ENCODE data around the gene SYNJ1. TPM values are rescaled to one million over a fixed set of nuclear protein-coding genes. Genes with fewer than 3 reads are reported as not detected.
A peak's percentile ranks its signal among the peaks of the same experiment; 100 is the strongest.

The SYNJ1 gene
- total RNA-seq, 1 donor from 2014 or later: 22.1 TPM

GRCh38 chr21:32658524-32658923, 69.3 kb downstream of the SYNJ1 start:
- no peak for TF ChIP-seq CTCF (IDR thresholded peaks at IDR 0.05)

DNA sequence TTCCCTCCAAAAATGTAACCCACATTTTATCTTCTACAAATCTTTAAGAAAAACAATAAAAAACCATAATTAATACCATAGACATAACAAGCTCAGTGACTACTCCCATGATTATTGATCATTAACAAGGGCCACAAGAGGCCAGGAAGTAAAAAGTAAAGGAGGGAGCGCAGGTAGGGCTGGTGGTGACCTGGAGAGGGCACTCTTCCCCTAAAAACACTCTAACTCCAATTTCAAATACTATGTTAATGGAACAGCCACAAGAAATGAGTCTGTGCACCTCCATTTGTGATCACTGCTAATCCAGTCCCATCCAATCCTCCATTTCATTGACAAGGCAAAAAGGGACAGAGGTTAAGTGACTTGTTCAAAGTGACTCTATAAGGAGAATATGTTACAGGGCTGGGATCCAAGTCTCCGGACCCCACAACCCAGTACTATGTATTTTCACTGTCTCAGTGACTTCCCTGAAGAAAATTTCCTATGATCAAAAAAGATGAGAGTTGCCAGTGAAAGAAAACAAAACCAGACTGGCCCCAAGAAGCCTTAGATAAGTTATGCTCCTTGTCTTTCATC, 74.4 kb downstream of the SYNJ1 start:
- DNase-seq (no peak), ATAC-seq (peak; percentile 81)
- peak; percentile 61 for TF ChIP-seq CTCF (IDR thresholded peaks at IDR 0.05)
- peaks cover 39% of the 10 kb centered on the region for H3K36me3 ChIP-seq
- intact Hi-C loops (cut with DNase I): no loop called here
- no peak overlapping the region for H3K4me3 ChIP-seq
- no peaks in the 10 kb centered on the region for H3K4me1 ChIP-seq
- no peak overlapping the region for H3K27ac ChIP-seq
- no peaks in the 10 kb centered on the region for H3K27me3 ChIP-seq
- H3K9me3 ChIP-seq: no peaks in the 10 kb centered on the region

More at GRCh38 chr21:32658524-32658923, 69.3 kb downstream of the SYNJ1 start:
- DNase-seq (no peak), ATAC-seq (peak; percentile 12)
- Histone ChIP-seq H3K4me3 (no peak overlapping the region), H3K27ac (no peak overlapping the region), H3K36me3 (peaks cover 41% of the 10 kb centered on the region), H3K9me3 (no peaks in the 10 kb centered on the region), H3K27me3 (no peaks in the 10 kb centered on the region), H3K4me1 (no peaks in the 10 kb centered on the region)
- intact Hi-C loops (cut with DNase I): no loop called here

DNA sequence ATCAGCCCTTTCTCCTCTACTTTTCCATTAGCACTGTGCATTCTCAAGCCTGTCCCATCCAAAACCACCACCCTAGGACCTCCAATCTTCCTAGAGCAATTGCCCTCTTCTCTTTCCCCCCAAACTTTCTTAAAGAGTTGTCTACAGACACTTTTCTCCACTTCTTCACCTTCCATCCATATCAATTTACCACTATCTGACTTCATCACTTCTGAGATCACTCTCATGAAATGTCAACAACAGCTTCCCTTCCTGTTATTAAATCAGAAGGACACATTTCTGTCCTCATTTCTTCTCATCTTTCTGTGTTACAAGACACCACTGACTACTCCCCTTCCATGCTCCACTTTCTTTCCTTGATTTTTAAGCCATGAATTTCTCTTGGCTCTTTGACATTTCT, 79.6 kb downstream of the SYNJ1 start:
- intact Hi-C loops (cut with DNase I): no loop called here
- Histone ChIP-seq H3K4me1 (no peaks in the 10 kb centered on the region), H3K4me3 (no peak overlapping the region), H3K9me3 (no peaks in the 10 kb centered on the region), H3K27me3 (no peaks in the 10 kb centered on the region), H3K36me3 (peaks cover 51% of the 10 kb centered on the region), H3K27ac (no peak overlapping the region)
- DNase-seq: no peak
- TF ChIP-seq CTCF (IDR thresholded peaks at IDR 0.05): no peak
- ATAC-seq: no peak

DNA sequence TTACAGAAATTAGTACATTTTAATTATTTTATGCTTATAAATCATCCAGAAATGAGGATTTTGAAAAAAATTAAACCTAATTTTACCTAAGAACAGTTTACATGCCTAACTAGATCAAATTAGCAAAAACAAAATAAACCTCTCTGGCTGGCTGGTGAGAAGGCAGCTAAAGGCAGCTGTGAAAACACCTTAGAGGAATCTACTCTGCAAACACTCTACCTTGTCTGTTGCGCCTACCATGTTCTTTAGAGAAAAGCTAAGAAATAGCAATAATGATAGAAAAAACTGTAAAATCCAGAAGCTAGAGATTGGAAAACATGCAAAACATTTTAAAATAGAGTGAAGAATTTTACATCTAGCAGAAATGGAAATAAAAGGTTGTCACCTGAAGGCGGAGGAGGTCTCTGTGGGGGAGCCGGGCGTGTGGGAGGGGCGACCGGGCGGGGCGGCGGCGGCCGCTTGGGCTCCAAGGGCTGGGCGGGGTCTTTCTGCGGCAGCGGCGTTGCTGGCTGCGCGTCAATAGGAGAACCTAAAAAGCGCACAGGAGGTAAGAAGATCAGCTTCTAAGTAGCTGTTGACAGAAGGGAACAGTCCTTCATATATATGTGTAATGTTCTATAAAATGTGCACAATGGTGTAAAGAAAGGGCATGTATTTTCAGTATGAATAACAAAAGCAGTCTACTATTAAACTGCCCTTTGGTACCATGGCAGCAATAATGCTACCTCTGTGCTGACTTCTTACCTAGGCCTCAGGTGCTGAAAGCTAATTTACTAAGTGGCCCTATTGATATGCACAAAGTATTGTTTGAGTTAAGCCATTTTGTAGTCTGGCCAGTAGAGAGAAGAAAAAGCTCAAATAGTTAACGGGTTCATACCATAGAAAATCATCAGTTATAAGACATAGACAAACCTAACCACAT, 82.3 kb downstream of the SYNJ1 start:
- Histone ChIP-seq H3K27ac (no peak overlapping the region), H3K9me3 (no peaks in the 10 kb centered on the region), H3K36me3 (peaks cover 77% of the 10 kb centered on the region), H3K4me3 (no peak overlapping the region), H3K4me1 (no peaks in the 10 kb centered on the region), H3K27me3 (no peaks in the 10 kb centered on the region)
- DNase-seq (peak; percentile 70), ATAC-seq (peak; percentile 81)
- intact Hi-C loops (cut with DNase I): no loop called here
- TF ChIP-seq CTCF (IDR thresholded peaks at IDR 0.05): no peak

DNA sequence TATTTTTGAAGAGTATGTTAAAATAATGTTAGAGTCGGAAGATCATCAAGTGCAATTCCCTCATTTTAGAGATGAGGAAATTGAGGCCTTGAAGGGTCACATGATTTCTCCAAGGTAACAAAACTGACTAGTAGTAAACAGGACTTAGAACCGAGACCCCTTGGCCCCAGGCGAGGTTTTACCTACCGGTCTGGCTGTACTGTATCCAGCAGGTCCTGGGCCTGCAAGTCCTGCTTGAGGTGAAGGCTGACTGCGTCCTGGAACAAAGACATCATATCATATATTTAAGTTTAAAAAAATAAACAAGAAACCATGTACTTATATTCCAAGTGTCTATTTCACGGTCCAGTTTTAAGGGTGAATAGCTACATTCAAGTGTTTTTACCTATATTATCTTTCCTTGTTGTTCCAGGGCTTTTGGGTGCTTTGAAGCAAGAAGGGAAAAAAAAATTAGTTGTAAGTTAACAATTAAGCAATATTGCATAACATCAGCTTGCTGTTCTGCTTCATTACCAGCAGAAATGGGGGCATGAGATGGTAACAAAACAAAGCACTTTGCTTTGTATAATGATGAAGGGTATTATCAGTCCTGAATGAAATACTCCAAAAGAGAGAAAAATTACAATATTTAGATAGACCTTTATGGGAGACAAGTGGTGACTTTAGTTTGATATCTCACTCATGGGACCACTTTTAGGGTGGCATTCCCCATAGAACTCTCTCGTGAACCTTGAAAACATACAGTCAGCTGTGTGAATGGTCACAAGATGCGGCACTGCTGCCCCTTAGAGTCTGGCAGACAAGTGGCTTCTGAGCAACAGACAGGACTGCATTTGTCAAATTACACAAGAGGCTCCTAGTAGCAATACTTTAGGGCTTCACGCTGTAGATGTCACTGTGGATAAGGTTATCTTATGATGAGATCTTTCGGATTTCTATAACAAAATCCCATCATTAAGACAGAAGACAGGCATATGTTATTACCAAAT, 85.8 kb downstream of the SYNJ1 start:
- no peak overlapping the region for H3K27ac ChIP-seq
- no peak overlapping the region for H3K4me3 ChIP-seq
- ATAC-seq: no peak
- H3K4me1 ChIP-seq: no peaks in the 10 kb centered on the region
- H3K9me3 ChIP-seq: no peaks in the 10 kb centered on the region
- no peak for TF ChIP-seq CTCF (IDR thresholded peaks at IDR 0.05)
- intact Hi-C loops (cut with DNase I): no loop called here
- DNase-seq: no peak
- H3K36me3 ChIP-seq: peaks cover 92% of the 10 kb centered on the region
- no peaks in the 10 kb centered on the region for H3K27me3 ChIP-seq
